Activated CD4-positive, alpha-beta memory T cell treated with anti-CD3 and anti-CD28 coated beads, Interleukin-2, amount 10 ng/mL, durations not matched to agents 7 days and 5 days (primary cell): Measurements from ENCODE around the gene PPP4R1. TPM values are rescaled to one million over a fixed set of nuclear protein-coding genes. Genes with fewer than 3 reads are reported as not detected.
"Not testable (repeated sequence)": the region's sequence is repeated elsewhere in the genome, so short reads cannot be mapped to it uniquely, and the experiment has no call there.

ENCODE experiments used
- CTCF ChIA-PET: fragments of 350-600 bp; sonication (Branson Sonifier 250); formaldehyde crosslinking; loops from one replicate; lab custom pipeline; 2021; ENCODE audit warnings: antibody characterized with exemption, inconsistent platforms; lab: Charles Lee
- POLR2A ChIA-PET: fragments of 350-600 bp; sonication (Branson Sonifier 250); formaldehyde crosslinking; loops from one replicate; lab custom pipeline; 2021; ENCODE audit warnings: antibody characterized with exemption; lab: Charles Lee
- DNase-seq: peaks from one replicate; pipeline ENCODE4 v3.0.0-alpha.2; 2020
- H3K27ac Mint-ChIP-seq: one replicate; pipeline ENCODE4 v1.8.0; 2021; ENCODE audit warnings: mild to moderate bottlenecking, mixed read lengths
- H3K27me3 Mint-ChIP-seq: one replicate; pipeline ENCODE4 v1.8.0; 2021; ENCODE audit warnings: mixed read lengths
- H3K36me3 Mint-ChIP-seq: one replicate; pipeline ENCODE4 v1.8.0; 2021; ENCODE audit warnings: low read depth, mixed read lengths
- H3K4me1 Mint-ChIP-seq: one replicate; pipeline ENCODE4 v1.8.0; 2021; ENCODE audit warnings: mixed read lengths
- H3K4me3 Mint-ChIP-seq: one replicate; pipeline ENCODE4 v1.8.0; 2021; ENCODE audit warnings: mild to moderate bottlenecking, mixed read lengths
- H3K9me3 Mint-ChIP-seq: one replicate; pipeline ENCODE4 v1.8.0; 2021; ENCODE audit warnings: mixed read lengths
- total RNA-seq, 2 experiments: library from RNA; stranded (reverse); gene quantifications; one replicate each; pipeline ENCODE4 v1.2.3, GENCODE V29; 2021

The PPP4R1 gene
- total RNA-seq, 2 experiments from 2014 or later, result 54.0 to 59.7 TPM

GRCh38 chr18:9642799-9643462, 28.6 kb upstream of the PPP4R1 start:
- H3K4me1 Mint-ChIP-seq, result no peaks in the 10 kb centered on the region

GRCh38 chr18:9641081-9641480, 26.7 kb upstream of the PPP4R1 start:
- H3K27me3 Mint-ChIP-seq, DNase-seq, CTCF ChIA-PET, POLR2A ChIA-PET, H3K27ac Mint-ChIP-seq, H3K4me3 Mint-ChIP-seq, H3K36me3 Mint-ChIP-seq, H3K9me3 Mint-ChIP-seq, H3K4me1 Mint-ChIP-seq: not testable (repeated sequence)

More at GRCh38 chr18:9642799-9643462, 28.6 kb upstream of the PPP4R1 start:
- ChIA-PET POLR2A (no interaction called here), CTCF (no interaction called here)
- Mint-ChIP-seq H3K4me3 (no peak overlapping the region), H3K27ac (no peak overlapping the region), H3K27me3 (peaks cover 10% of the 10 kb centered on the region), H3K9me3 (no peaks in the 10 kb centered on the region), H3K36me3 (no peaks in the 10 kb centered on the region)
- no peak for DNase-seq

- Mint-ChIP-seq H3K4me1 (no peaks in the 10 kb centered on the region), H3K4me3 (no peak overlapping the region), H3K27ac (no peak overlapping the region), H3K36me3 (no peaks in the 10 kb centered on the region), H3K9me3 (peaks cover 7% of the 10 kb centered on the region), H3K27me3 (peaks cover 7% of the 10 kb centered on the region)
- no peak for DNase-seq
- POLR2A ChIA-PET, result no interaction called here
- CTCF ChIA-PET, result no interaction called here
These were observed 24.5 kb upstream of the PPP4R1 start for GRCh38 chr18:9638886-9639285.

GRCh38 chr18:9637036-9637767, 22.8 kb upstream of the PPP4R1 start:
- peaks cover 7% of the 10 kb centered on the region for H3K9me3 Mint-ChIP-seq
- no peaks in the 10 kb centered on the region for H3K4me1 Mint-ChIP-seq
- peaks cover 2% of the 10 kb centered on the region for H3K27me3 Mint-ChIP-seq
- H3K27ac Mint-ChIP-seq, result no peak overlapping the region
- CTCF ChIA-PET, result interaction anchor here (1.0 kb wide), 1 partner anchor 17 kb away, joined by 7 read pairs; no protein-coding TSS in a partner anchor
- no peak overlapping the region for H3K4me3 Mint-ChIP-seq
- no peak for DNase-seq
- no peaks in the 10 kb centered on the region for H3K36me3 Mint-ChIP-seq
- POLR2A ChIA-PET, result no interaction called here

DNA sequence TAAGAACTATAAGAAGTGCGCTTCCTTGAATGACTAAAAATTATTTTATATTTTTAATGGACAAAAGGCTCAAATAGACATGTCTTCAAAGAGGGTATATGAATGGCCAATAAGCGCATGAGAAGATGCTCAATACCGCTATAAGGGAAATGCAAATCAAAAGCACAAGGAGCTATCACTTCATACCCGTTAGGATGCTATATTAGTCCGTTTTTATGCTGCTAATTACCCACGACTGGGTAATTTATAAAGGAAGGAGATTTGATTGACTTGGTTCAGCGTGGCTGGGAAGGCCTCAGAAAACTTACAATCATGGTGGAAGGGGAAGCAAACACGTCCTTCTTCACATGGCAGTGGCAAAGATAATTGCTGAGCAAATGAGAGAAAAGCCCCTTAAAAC, 20.5 kb upstream of the PPP4R1 start:
- H3K36me3 Mint-ChIP-seq, result no peaks in the 10 kb centered on the region
- ChIA-PET POLR2A (no interaction called here), CTCF (no interaction called here)
- H3K4me3 Mint-ChIP-seq, result no peak overlapping the region
- no peak overlapping the region for H3K27ac Mint-ChIP-seq
- no peaks in the 10 kb centered on the region for H3K4me1 Mint-ChIP-seq
- no peak for DNase-seq
- H3K9me3 Mint-ChIP-seq, result peaks cover 7% of the 10 kb centered on the region
- H3K27me3 Mint-ChIP-seq, result peaks cover 6% of the 10 kb centered on the region

GRCh38 chr18:9631814-9632496, 17.6 kb upstream of the PPP4R1 start:
- Mint-ChIP-seq H3K27me3 (peaks cover 10% of the 10 kb centered on the region), H3K4me3 (no peak overlapping the region), H3K27ac (no peak overlapping the region), H3K36me3 (no peaks in the 10 kb centered on the region), H3K4me1 (no peaks in the 10 kb centered on the region), H3K9me3 (peaks cover 7% of the 10 kb centered on the region)
- POLR2A ChIA-PET, result no interaction called here
- no peak for DNase-seq
- CTCF ChIA-PET, result no interaction called here

DNA sequence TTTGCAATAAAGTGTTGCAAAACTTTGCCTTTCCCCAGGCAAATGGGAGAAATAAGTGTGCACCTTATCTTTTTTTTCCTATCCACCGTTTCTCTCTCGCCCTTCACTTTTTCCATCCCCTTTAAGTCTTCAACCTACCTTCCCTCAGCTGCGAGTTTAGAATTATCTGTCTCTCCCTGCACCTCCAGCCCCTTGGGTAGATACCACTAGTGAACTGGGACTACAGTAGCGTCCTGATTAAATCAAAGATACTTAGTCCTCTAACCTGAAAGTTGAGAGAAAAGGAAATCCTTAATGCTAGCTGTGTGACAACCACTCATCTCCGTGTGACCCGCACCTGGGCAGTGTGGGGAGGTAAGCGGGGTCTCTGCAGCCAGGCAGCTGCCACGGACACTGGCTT, 16.1 kb upstream of the PPP4R1 start:
- H3K4me3 Mint-ChIP-seq, result no peak overlapping the region
- H3K27ac Mint-ChIP-seq, result no peak overlapping the region
- DNase-seq, result no peak
- ChIA-PET CTCF (no interaction called here), POLR2A (no interaction called here)
- no peaks in the 10 kb centered on the region for H3K36me3 Mint-ChIP-seq
- peaks cover 13% of the 10 kb centered on the region for H3K27me3 Mint-ChIP-seq
- H3K9me3 Mint-ChIP-seq, result peaks cover 7% of the 10 kb centered on the region
- H3K4me1 Mint-ChIP-seq, result no peaks in the 10 kb centered on the region

DNA sequence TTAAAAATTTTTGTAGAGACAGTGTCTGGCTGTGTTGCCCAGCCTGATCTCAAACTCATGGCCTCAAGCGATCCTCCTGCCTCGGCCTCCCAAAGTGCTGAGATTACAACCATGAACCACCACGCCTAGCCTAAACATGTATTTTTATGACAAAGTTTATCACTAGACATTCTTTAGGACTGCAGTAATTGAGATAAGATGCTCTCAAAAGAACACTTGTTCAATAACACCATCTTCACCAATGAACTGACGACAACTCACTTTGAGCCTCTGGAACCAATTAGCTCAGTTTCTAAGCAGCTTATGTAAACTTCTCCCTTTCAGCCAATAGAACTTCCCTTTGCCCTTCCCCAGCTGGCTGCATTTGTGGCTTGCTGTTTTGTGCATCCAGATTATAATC, 15.3 kb upstream of the PPP4R1 start:
- no peaks in the 10 kb centered on the region for H3K4me1 Mint-ChIP-seq
- ChIA-PET POLR2A (no interaction called here), CTCF (no interaction called here)
- DNase-seq, result no peak
- H3K9me3 Mint-ChIP-seq, result no peaks in the 10 kb centered on the region
- H3K27me3 Mint-ChIP-seq, result peaks cover 13% of the 10 kb centered on the region
- H3K27ac Mint-ChIP-seq, result no peak overlapping the region
- no peaks in the 10 kb centered on the region for H3K36me3 Mint-ChIP-seq
- H3K4me3 Mint-ChIP-seq, result no peak overlapping the region

- no peak for DNase-seq
- Mint-ChIP-seq H3K27me3 (peaks cover 13% of the 10 kb centered on the region), H3K4me3 (no peak overlapping the region), H3K9me3 (no peaks in the 10 kb centered on the region), H3K36me3 (no peaks in the 10 kb centered on the region), H3K27ac (no peak overlapping the region), H3K4me1 (no peaks in the 10 kb centered on the region)
- ChIA-PET POLR2A (no interaction called here), CTCF (no interaction called here)
These were observed 14.6 kb upstream of the PPP4R1 start for GRCh38 chr18:9628984-9629383.

DNA sequence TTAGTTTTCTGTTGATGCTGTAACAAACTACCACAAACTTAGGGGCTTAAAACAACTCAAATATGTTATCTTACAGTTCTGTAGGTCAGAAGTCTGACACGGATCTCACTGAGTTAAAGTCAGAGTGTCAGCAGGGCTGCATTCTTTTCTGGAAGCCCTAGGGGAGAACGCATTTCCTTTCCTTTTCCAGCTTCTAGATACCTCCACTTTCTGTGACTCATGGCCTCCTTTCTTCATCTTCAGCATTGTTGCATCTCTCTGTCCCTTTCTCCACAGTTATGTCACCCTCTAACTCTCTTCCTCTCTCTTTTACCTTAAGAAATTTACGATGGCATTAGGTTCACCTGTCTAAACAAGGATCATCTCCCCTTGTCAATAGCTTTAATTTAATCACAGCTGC, 13.3 kb upstream of the PPP4R1 start:
- no peaks in the 10 kb centered on the region for H3K4me1 Mint-ChIP-seq
- H3K9me3 Mint-ChIP-seq, result no peaks in the 10 kb centered on the region
- H3K36me3 Mint-ChIP-seq, result no peaks in the 10 kb centered on the region
- CTCF ChIA-PET, result interaction anchor here (0.8 kb wide), 1 partner anchor 11 kb away, joined by 3 read pairs; no protein-coding TSS in a partner anchor
- DNase-seq, result no peak
- POLR2A ChIA-PET, result no interaction called here
- no peak overlapping the region for H3K27ac Mint-ChIP-seq
- no peak overlapping the region for H3K4me3 Mint-ChIP-seq
- peaks cover 13% of the 10 kb centered on the region for H3K27me3 Mint-ChIP-seq

- peaks cover 7% of the 10 kb centered on the region for H3K27me3 Mint-ChIP-seq
- no peak for DNase-seq
- peaks cover 39% of the 10 kb centered on the region for H3K4me1 Mint-ChIP-seq
- ChIA-PET POLR2A (interaction anchor here (1.2 kb wide), 1 partner anchor 92 kb away, joined by 3 read pairs; no protein-coding TSS in a partner anchor), CTCF (interaction anchor here (0.6 to 1.8 kb wide), 5 partner anchors 17 to 485 kb away, joined by 3 to 7 read pairs (median 4); partner anchors contain the start of gene VAPA)
- no peak overlapping the region for H3K4me3 Mint-ChIP-seq
- no peaks in the 10 kb centered on the region for H3K36me3 Mint-ChIP-seq
- H3K9me3 Mint-ChIP-seq, result no peaks in the 10 kb centered on the region
- H3K27ac Mint-ChIP-seq, result peak overlapping the region; percentile 57
These were observed 5.6 kb upstream of the PPP4R1 start for GRCh38 chr18:9619990-9620389.

GRCh38 chr18:9619545-9619944, 5.2 kb upstream of the PPP4R1 start:
- H3K27ac Mint-ChIP-seq, result peak overlapping the region; percentile 57
- H3K4me3 Mint-ChIP-seq, result no peak overlapping the region
- no peaks in the 10 kb centered on the region for H3K36me3 Mint-ChIP-seq
- ChIA-PET POLR2A (interaction anchor here (0.6 to 1.2 kb wide), 4 partner anchors 11 to 864 kb away, joined by 3 to 4 read pairs (median 3); no protein-coding TSS in a partner anchor), CTCF (interaction anchor here (0.6 to 1.8 kb wide), 4 partner anchors 17 to 485 kb away, joined by 3 to 7 read pairs (median 4); partner anchors contain the start of gene VAPA)
- H3K27me3 Mint-ChIP-seq, result peaks cover 7% of the 10 kb centered on the region
- no peaks in the 10 kb centered on the region for H3K9me3 Mint-ChIP-seq
- H3K4me1 Mint-ChIP-seq, result peaks cover 39% of the 10 kb centered on the region
- DNase-seq, result no peak

GRCh38 chr18:9619056-9619455, 4.7 kb upstream of the PPP4R1 start:
- H3K27me3 Mint-ChIP-seq, result peaks cover 7% of the 10 kb centered on the region
- H3K9me3 Mint-ChIP-seq, result no peaks in the 10 kb centered on the region
- H3K4me1 Mint-ChIP-seq, result peaks cover 39% of the 10 kb centered on the region
- DNase-seq, result no peak
- POLR2A ChIA-PET, result interaction anchor here (0.6 to 1.2 kb wide), 5 partner anchors 10 to 864 kb away, joined by 3 to 4 read pairs (median 3); no protein-coding TSS in a partner anchor
- H3K36me3 Mint-ChIP-seq, result no peaks in the 10 kb centered on the region
- H3K27ac Mint-ChIP-seq, result no peak overlapping the region
- CTCF ChIA-PET, result interaction anchor here (1.5 to 1.8 kb wide), 2 partner anchors 102 to 294 kb away, joined by 3 to 4 read pairs; partner anchors contain the start of gene VAPA
- no peak overlapping the region for H3K4me3 Mint-ChIP-seq
